HepG2 (cell line): ENCODE data around the gene RASL10B. TPM values are rescaled to one million over a fixed set of nuclear protein-coding genes. Genes with fewer than 3 reads are reported as not detected.

ENCODE experiments used
- ARNTL ChIP-seq: sonication (generic); formaldehyde crosslinking; IDR thresholded peaks from 2 replicates; pipeline ENCODE4 v1.4.0; 2020; ENCODE audit warnings: mild to moderate bottlenecking, missing genetic modification reagents
- EHMT2 ChIP-seq: fragments of 200-600 bp; sonication (generic); IDR thresholded peaks from 2 replicates; pipeline ENCODE4 v1.7.0; 2017; ENCODE audit warnings: antibody characterized with exemption, low read depth, low read length, borderline replicate concordance
- ERF ChIP-seq: IDR thresholded peaks from 2 replicates; pipeline ENCODE4 v1.6.1; 2018; ENCODE audit warnings: missing biosample characterization, missing genetic modification reagents
- FOXC1 ChIP-seq: sonication (generic); formaldehyde crosslinking; IDR thresholded peaks from 2 replicates; pipeline ENCODE4 v1.8.0; 2022; ENCODE audit warnings: mild to moderate bottlenecking, missing genetic modification reagents, borderline replicate concordance
- HNF4A ChIP-seq: sonication (generic); formaldehyde crosslinking; IDR thresholded peaks from 2 replicates; pipeline ENCODE4 v1.4.0; 2020; ENCODE audit warnings: missing genetic modification reagents
- HNRNPL ChIP-seq: fragments of 200-400 bp; formaldehyde crosslinking; IDR thresholded peaks from 2 replicates; pipeline ENCODE4 v1.6.1; 2017; ENCODE audit warnings: mild to moderate bottlenecking, low read depth, low read length
- IKZF4 ChIP-seq: sonication (generic); formaldehyde crosslinking; IDR thresholded peaks from 2 replicates; pipeline ENCODE4 v1.5.1; 2020; ENCODE audit warnings: borderline replicate concordance, mild to moderate bottlenecking, low read depth, missing genetic modification reagents; ENCODE audit errors: not compliant biosample characterization
- MIER2 ChIP-seq: IDR thresholded peaks from 2 replicates; pipeline ENCODE4 v1.6.1; 2016; ENCODE audit warnings: missing biosample characterization, missing genetic modification reagents
- NKX3-1 ChIP-seq: sonication (generic); formaldehyde crosslinking; IDR thresholded peaks from 2 replicates; pipeline ENCODE4 v1.5.0; 2020; ENCODE audit warnings: missing genetic modification reagents
- NR3C1 ChIP-seq: sonication (generic); formaldehyde crosslinking; IDR thresholded peaks from 2 replicates; pipeline ENCODE4 v1.4.0; 2020; ENCODE audit warnings: missing genetic modification reagents
- POLR2G ChIP-seq: fragments of 200-400 bp; formaldehyde crosslinking; IDR thresholded peaks from 2 replicates; pipeline ENCODE4 v1.6.1; 2018; ENCODE audit warnings: mild to moderate bottlenecking, low read depth, low read length, moderate library complexity
- PRMT3 ChIP-seq: sonication (generic); formaldehyde crosslinking; IDR thresholded peaks from 2 replicates; pipeline ENCODE4 v1.8.1; 2022; ENCODE audit warnings: low read depth, mild to moderate bottlenecking, moderate library complexity, missing genetic modification reagents, borderline replicate concordance
- REST ChIP-seq, 2 experiments: IDR thresholded peaks; 2 replicates each; pipeline ENCODE4 v1.6.1; 2011 to 2012; ENCODE audit warnings: low read length in 2 of 2, borderline replicate concordance in 1 of 2, low read depth in 1 of 2, mild to moderate bottlenecking in 1 of 2, moderate library complexity in 1 of 2
- SALL1 ChIP-seq: sonication (generic); formaldehyde crosslinking; IDR thresholded peaks from 2 replicates; pipeline ENCODE4 v1.8.0; 2022; ENCODE audit warnings: mild to moderate bottlenecking, missing genetic modification reagents
- SAP130 ChIP-seq: IDR thresholded peaks from 2 replicates; pipeline ENCODE4 v1.6.1; 2016; ENCODE audit warnings: low read depth
- WIZ ChIP-seq: sonication (generic); formaldehyde crosslinking; IDR thresholded peaks from 2 replicates; pipeline ENCODE4 v1.5.1; 2020; ENCODE audit warnings: mild to moderate bottlenecking, missing genetic modification reagents
- ZNF792 ChIP-seq: IDR thresholded peaks from 2 replicates; pipeline ENCODE4 v1.6.1; 2016
- ZSCAN20 ChIP-seq: sonication (generic); formaldehyde crosslinking; IDR thresholded peaks from 2 replicates; pipeline ENCODE4 v1.4.0; 2020; ENCODE audit warnings: missing genetic modification reagents, mild to moderate bottlenecking, borderline replicate concordance
- polyA plus RNA-seq, 8 experiments: library from polyadenylated mRNA; depleted of rRNA in 3 of 8; stranded (reverse) in 7 of 8; unstranded in 1 of 8; fragments of >200 nt; fragmentation: Illumina TruSeq in 4 of 8; extraction: Trizol in 4 of 8; gene quantifications; 2 replicates each; pipeline versions ENCODE4 v1.2.1 to v1.2.3, GENCODE V29; 2011 to 2016; ENCODE audit warnings: low read depth in 4 of 8, missing spikeins in 1 of 8, mixed read lengths in 1 of 8; ENCODE audit not compliant: insufficient read depth in 1 of 8
- total RNA-seq, 5 experiments: library from RNA; depleted of rRNA; stranded (reverse); fragments of >200 nt; fragmentation: Illumina TruSeq; extraction: Trizol; gene quantifications; 2 replicates each; pipeline ENCODE4 v1.2.3, GENCODE V29; 2016; ENCODE audit warnings: low read depth in 1 of 5
- TF ChIP-seq, protein P1 (sequence below): IDR thresholded peaks from 2 replicates; pipeline ENCODE4 v1.6.1; 2016; ENCODE audit warnings: missing genetic modification reagents, missing compliant biosample characterization

The RASL10B gene
- total and polyA plus RNA-seq, 2 of the 13 experiments (the other 11 are each of a cell fraction or from before 2014, with no cell fraction given), result 8.8 to 11.0 TPM

GRCh38 chr17:35743626-35744328, 12.3 kb downstream of the RASL10B start (continued):
- TF ChIP-seq, protein P1, sequence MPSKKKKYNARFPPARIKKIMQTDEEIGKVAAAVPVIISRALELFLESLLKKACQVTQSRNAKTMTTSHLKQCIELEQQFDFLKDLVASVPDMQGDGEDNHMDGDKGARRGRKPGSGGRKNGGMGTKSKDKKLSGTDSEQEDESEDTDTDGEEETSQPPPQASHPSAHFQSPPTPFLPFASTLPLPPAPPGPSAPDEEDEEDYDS (CRISPR knock-in tag), result no peak
- TF ChIP-seq ZNF792, result 0 out of 2 replicates have a peak, but pooled peaks have one; percentile 43
- TF ChIP-seq SALL1, result peak; percentile 59
- 0 out of 2 replicates have a peak, but pooled peaks have one; percentile 33 for TF ChIP-seq NKX3-1 (CRISPR knock-in tag)
- TF ChIP-seq PRMT3 (CRISPR knock-in tag), result no peak
- no peak for TF ChIP-seq NR3C1 (CRISPR knock-in tag)
- TF ChIP-seq HNRNPL, result no peak
- peak; percentile 37; the same call in 1 of the 2 replicates for TF ChIP-seq SAP130 (CRISPR knock-in tag)
- peak; percentile 27 for TF ChIP-seq IKZF4 (CRISPR knock-in tag)
- TF ChIP-seq HNF4A, result no peak
- TF ChIP-seq FOXC1 (CRISPR knock-in tag), result peak; percentile 22; the same call in 1 of the 2 replicates
- TF ChIP-seq REST (IDR thresholded peaks at IDR 0.05; ENCODE audit: borderline replicate concordance in 1 of 2, low read depth in 1 of 2, low read length in 2 of 2), result peak; percentile 95
- peak; percentile 97 for TF ChIP-seq MIER2 (CRISPR knock-in tag)
- no peak for TF ChIP-seq ZSCAN20 (CRISPR knock-in tag)
- peak; percentile 89 for TF ChIP-seq EHMT2
- TF ChIP-seq ARNTL, result 0 out of 2 replicates have a peak, but pooled peaks have one; percentile 22
- 0 out of 2 replicates have a peak, but pooled peaks have one; percentile 22 for TF ChIP-seq ERF (CRISPR knock-in tag)
- no peak for TF ChIP-seq POLR2G
- TF ChIP-seq WIZ (CRISPR knock-in tag), result peak; percentile 74; the same call in 1 of the 2 replicates
